Dendritic cell treated with granulocyte-macrophage colony-stimulating factor and Interleukin-4, amounts not matched to agents 40 ng/mL and 50 ng/mL, for 4 days (primary cell): ENCODE results near the gene RAET1G.
"Not testable (repeated sequence)": the region's sequence is repeated elsewhere in the genome, so short reads cannot be mapped to it uniquely, and the experiment has no call there.

Experiments used
- H3K27ac Mint-ChIP-seq: one replicate; pipeline ENCODE4 v1.8.0; 2022; ENCODE audit warnings: mild to moderate bottlenecking, mixed read lengths
- H3K27me3 Mint-ChIP-seq: one replicate; pipeline ENCODE4 v1.8.0; 2022; ENCODE audit warnings: mild to moderate bottlenecking, mixed read lengths
- H3K36me3 Mint-ChIP-seq: one replicate; pipeline ENCODE4 v1.8.0; 2022; ENCODE audit warnings: low read depth, mixed read lengths
- H3K4me1 Mint-ChIP-seq: one replicate; pipeline ENCODE4 v1.8.0; 2022; ENCODE audit warnings: low read depth, mixed read lengths
- H3K4me3 Mint-ChIP-seq: one replicate; pipeline ENCODE4 v1.8.0; 2022; ENCODE audit warnings: mild to moderate bottlenecking, moderate library complexity, mixed read lengths
- H3K9me3 Mint-ChIP-seq: one replicate; pipeline ENCODE4 v1.8.0; 2022; ENCODE audit warnings: mixed read lengths
- intact Hi-C: fragments of 100-400 bp; cut with micrococcal nuclease; formaldehyde crosslinking; loops from one replicate; pipeline ENCODE4 v1.15.0; 2022

Gene RAET1G

DNA sequence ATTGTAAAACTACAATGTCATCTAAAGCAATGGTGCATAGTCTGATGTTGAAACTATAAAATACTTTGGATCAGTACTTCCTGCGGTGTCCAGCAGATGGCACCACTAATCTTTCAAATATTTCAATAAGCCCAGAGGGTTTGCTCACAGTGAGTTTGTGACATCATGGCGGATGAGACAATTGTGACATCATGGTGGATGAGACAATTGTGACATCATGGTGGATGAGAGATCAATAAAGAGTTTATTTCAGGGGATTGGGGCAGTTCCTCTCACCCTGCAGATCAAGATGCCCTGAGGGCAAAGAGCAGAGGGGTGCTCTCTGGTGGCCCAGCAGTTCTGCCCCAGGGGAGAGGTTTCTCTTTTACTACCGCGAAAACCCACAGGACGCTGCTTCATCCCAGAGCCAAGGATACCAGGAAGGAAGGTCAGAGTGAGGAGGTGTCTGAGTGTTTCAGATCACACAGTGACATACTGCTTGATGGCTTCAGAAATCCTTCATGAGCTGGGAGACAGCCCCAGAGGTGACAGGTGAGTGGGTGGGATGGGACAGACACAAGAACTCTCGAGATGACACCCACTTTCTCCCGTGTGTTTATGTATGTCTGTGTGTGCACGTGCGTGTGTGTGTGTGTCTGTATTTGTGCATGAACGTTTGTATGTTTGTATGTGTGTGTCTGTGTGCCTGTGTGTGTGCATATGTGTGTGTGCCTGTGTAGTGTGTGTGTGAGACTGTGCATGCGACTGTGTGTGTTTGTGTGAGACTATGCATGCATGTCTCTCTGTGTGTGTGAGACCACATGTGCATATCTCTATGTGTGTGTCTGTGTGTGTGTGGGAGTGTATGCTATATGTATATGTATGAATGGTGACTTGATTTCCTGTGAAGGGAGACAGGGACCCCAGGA, 11.6 kb upstream of the RAET1G start:
- intact Hi-C loops = loop anchor here (1.0 kb wide), 1 partner anchor 83 kb away; no protein-coding TSS in a partner anchor
- no peak overlapping the region for H3K4me3 Mint-ChIP-seq
- H3K4me1 Mint-ChIP-seq = peaks cover 15% of the 10 kb centered on the region
- H3K9me3 Mint-ChIP-seq = no peaks in the 10 kb centered on the region
- H3K36me3 Mint-ChIP-seq = no peaks in the 10 kb centered on the region
- no peak overlapping the region for H3K27ac Mint-ChIP-seq
- peaks cover 87% of the 10 kb centered on the region for H3K27me3 Mint-ChIP-seq

DNA sequence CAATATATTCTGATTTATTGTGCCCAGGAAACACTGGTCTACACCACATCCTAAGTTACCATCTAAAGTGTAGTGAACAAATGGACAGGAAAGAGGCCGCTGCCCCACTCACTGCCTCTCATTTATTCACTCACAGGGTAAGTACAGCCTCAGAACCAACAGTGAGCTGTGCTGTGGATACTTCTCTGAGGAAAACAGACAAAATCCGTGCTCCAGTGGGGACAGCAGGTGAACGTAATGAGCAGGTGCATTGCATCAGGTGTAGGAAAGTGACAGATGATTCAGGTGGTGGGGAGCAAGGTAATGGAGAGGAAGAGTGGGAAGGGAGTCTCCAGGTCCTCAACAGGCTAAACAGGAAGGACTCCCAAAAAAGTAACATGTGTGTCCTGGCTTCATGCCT, 10.5 kb upstream of the RAET1G start:
- Mint-ChIP-seq H3K4me3 (no peak overlapping the region), H3K9me3 (no peaks in the 10 kb centered on the region), H3K36me3 (no peaks in the 10 kb centered on the region), H3K4me1 (peaks cover 6% of the 10 kb centered on the region), H3K27me3 (peaks cover 86% of the 10 kb centered on the region), H3K27ac (no peak overlapping the region)
- intact Hi-C loops = no loop called here

DNA sequence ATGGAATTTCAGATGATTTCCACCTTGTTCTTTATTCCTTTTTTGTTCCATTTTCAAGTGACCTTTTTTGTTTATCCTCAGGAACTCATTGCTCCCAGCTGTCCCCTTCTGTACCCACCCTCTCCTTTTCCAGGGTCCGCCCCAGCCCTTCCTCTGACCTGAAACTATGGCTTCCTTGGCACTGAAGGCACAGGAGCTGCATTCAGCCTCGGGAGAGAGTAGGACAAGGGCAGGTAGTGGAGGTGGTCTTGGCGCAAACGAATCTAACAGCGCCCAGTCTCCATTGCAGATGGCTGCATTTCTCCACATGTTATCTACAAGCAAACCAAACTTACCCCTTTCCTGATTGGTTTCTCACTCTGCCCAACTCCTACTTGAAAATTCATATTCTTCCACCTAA, 10.1 kb upstream of the RAET1G start:
- Mint-ChIP-seq H3K9me3 (no peaks in the 10 kb centered on the region), H3K36me3 (no peaks in the 10 kb centered on the region), H3K27ac (no peak overlapping the region), H3K4me1 (peaks cover 2% of the 10 kb centered on the region), H3K4me3 (no peak overlapping the region), H3K27me3 (peaks cover 86% of the 10 kb centered on the region)
- intact Hi-C loops = no loop called here

DNA sequence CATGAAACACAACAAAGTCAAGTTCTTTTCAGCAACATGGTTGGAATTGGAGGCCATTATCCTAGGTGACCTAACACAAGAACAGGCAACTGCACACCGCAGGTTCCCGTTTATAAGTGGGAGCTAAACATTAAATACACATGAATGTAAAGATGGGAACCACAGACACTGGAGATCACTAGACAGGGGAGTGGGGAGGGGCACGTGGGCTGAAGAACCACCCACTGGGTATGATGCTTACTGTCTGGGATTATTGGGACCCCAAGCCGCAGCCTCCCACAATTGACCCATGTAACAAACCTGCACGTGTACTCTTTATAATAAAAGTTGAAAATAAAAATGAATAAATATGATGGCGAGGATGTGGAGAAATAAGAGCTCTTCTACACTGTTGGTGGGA, 8.6 kb upstream of the RAET1G start:
- H3K9me3 Mint-ChIP-seq = no peaks in the 10 kb centered on the region
- no peak overlapping the region for H3K4me3 Mint-ChIP-seq
- H3K4me1 Mint-ChIP-seq = peaks cover under 1% of the 10 kb centered on the region
- no peak overlapping the region for H3K27ac Mint-ChIP-seq
- H3K36me3 Mint-ChIP-seq = no peaks in the 10 kb centered on the region
- H3K27me3 Mint-ChIP-seq = peaks cover 79% of the 10 kb centered on the region
- intact Hi-C loops = no loop called here

DNA sequence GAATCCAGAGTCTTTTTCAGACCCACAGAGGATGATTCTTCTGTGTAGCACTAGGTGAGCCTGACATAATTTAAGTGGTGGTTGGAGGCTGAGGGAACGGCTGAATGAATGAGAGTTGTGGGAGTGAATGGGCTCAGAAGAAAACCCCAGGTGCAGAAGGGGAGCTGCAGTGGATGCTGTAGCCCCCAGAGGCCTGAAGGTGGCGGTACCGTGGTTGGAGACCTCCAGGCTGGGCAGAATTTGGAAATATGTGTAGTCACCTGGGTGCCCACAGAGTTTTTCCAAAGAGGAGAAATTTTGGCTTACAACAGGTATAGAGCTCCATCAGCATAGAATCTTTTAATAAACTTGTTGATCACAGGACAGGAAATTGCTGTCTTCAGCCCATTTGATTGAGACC, 6.5 kb upstream of the RAET1G start:
- Mint-ChIP-seq H3K9me3 (no peaks in the 10 kb centered on the region), H3K27me3 (peaks cover 79% of the 10 kb centered on the region), H3K27ac (no peak overlapping the region), H3K4me3 (no peak overlapping the region), H3K36me3 (no peaks in the 10 kb centered on the region), H3K4me1 (peaks cover 15% of the 10 kb centered on the region)
- intact Hi-C loops = loop anchor here (5.0 kb wide), 1 partner anchor 207 kb away; no protein-coding TSS in a partner anchor

DNA sequence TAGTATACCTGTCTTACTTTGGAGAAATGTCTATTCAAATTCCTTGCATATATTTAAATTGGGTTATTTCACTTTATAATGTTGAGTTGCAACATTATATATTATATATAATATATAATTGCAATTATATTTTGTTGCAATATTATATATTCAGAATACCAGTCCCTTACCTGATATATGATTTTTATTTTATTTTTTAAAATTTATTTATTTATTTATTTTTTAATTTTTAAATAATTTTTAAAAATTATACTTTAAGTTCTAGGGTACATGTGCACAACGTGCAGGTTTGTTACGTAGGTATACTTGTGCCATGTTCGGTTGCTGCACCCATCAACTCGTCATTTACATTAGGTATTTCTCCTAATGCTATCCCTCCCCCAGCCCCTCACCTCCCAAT, 4.1 kb upstream of the RAET1G start:
- Mint-ChIP-seq H3K4me1 (peaks cover 31% of the 10 kb centered on the region), H3K27me3 (peaks cover 86% of the 10 kb centered on the region)
- intact Hi-C loops = loop anchor here (5.0 kb wide), 1 partner anchor 205 kb away; no protein-coding TSS in a partner anchor
- not testable (repeated sequence) for H3K36me3 Mint-ChIP-seq, H3K9me3 Mint-ChIP-seq, H3K27ac Mint-ChIP-seq, H3K4me3 Mint-ChIP-seq

DNA sequence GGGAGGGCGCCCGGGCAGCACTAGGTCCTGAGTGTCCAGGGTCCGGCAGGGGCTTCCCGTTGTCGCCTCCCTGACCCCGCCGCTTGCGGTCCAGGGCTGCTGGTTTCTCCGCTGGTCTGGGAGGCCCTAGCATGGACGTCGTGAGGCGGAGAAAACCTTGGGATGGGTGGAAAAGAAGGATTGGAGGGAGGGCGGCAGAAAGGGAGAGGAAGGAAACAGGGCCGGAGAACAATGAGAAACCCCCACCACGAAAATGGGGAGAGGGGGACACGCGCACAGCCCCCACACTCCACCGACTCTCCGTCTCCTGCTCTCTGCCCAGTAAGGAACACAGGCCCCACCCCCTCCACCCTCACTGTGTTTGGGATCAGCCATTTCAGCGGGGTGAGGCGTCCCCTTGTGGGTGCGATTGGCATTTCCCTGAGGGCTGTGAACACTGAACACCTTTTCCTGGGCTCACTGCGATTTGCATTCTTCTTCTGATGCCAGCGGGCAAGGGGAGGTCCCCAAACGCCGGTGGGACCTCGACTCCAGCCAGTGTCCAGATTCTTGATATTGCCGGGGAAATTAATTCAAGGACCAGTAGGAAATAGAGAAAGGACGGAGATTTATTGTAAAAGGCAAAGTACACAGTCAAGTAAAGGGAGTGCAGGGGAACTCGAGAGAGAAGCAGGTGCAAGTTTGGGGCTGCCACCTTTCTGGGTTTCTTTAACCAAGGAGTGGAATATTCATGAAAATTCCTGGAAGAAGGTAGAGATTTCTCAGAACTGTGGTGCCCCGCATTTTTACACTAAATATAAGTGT, 3.3 kb upstream of the RAET1G start:
- peaks cover 90% of the 10 kb centered on the region for H3K27me3 Mint-ChIP-seq
- peak overlapping the region; percentile 78 for H3K4me3 Mint-ChIP-seq

DNA sequence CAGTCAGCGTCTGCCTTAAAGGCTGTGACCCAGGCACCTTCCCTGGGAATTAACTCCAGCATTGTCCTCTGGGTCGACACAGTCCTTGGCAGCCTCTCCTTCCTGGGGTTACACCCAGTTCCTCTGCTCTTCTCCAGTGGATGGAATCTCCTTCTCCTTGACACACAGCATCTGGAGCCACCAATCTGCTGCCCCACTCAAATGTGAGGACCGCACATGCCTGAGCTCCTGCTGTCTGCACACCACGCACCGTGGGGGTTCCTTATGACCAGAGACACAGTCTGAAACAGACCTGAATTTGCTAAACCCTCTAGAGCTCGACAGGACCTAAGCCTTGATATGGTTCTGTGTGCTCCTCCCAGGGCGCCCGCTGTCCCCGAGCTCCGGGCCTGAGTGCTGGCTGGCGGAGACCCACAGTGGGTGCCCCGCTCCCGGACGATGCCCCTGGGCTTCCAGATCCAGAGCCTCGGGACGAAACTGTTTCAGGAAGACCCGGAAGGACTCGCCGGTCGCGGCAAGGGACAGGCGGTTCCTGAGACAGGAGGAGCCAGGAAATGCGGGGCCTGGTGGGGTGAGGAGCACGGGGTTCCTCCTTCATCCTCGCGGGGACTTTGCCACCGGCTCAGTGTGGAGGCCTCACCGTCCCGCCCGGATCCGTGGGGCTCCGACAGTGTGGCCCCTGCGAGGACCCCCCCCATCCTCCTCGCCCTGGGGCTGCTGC, 2.5 kb upstream of the RAET1G start:
- Mint-ChIP-seq H3K9me3 (no peaks in the 10 kb centered on the region), H3K27me3 (peaks cover 90% of the 10 kb centered on the region), H3K4me1 (peaks cover 33% of the 10 kb centered on the region), H3K36me3 (no peaks in the 10 kb centered on the region), H3K27ac (peak overlapping the region; percentile 45), H3K4me3 (peak overlapping the region; percentile 78)
- intact Hi-C loops = loop anchor here (5.0 kb wide), 1 partner anchor 203 kb away; no protein-coding TSS in a partner anchor

More for the DNA sequence above, 3.3 kb upstream of the RAET1G start:
- Mint-ChIP-seq H3K27ac (peak overlapping the region; percentile 45), H3K36me3 (no peaks in the 10 kb centered on the region), H3K9me3 (no peaks in the 10 kb centered on the region), H3K4me1 (peaks cover 33% of the 10 kb centered on the region)
- intact Hi-C loops = loop anchor here (1.0 to 5.0 kb wide), 2 partner anchors 92 to 204 kb away; no protein-coding TSS in a partner anchor

DNA sequence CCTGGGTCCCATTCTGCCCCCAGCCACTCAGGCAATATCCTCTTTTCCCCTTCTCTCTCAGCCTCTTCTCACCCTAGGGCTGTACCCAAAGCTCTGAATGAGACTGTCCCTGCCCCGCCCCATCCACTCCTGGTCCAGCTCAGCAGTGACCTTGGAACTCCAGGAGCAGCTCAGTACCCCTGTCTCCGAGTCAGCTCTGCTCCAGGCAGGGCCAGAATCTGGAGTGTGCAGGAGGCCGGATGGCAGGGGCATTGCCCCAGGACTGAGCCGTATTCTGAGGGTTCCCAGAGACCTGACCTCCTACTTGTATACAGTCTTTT, 2.0 kb upstream of the RAET1G start:
- intact Hi-C loops = loop anchor here (5.0 kb wide), 1 partner anchor 203 kb away; no protein-coding TSS in a partner anchor
- peaks cover 90% of the 10 kb centered on the region for H3K27me3 Mint-ChIP-seq
- peaks cover 33% of the 10 kb centered on the region for H3K4me1 Mint-ChIP-seq
- H3K9me3 Mint-ChIP-seq = no peaks in the 10 kb centered on the region
- no peaks in the 10 kb centered on the region for H3K36me3 Mint-ChIP-seq
- no peak overlapping the region for H3K27ac Mint-ChIP-seq
- H3K4me3 Mint-ChIP-seq = no peak overlapping the region

DNA sequence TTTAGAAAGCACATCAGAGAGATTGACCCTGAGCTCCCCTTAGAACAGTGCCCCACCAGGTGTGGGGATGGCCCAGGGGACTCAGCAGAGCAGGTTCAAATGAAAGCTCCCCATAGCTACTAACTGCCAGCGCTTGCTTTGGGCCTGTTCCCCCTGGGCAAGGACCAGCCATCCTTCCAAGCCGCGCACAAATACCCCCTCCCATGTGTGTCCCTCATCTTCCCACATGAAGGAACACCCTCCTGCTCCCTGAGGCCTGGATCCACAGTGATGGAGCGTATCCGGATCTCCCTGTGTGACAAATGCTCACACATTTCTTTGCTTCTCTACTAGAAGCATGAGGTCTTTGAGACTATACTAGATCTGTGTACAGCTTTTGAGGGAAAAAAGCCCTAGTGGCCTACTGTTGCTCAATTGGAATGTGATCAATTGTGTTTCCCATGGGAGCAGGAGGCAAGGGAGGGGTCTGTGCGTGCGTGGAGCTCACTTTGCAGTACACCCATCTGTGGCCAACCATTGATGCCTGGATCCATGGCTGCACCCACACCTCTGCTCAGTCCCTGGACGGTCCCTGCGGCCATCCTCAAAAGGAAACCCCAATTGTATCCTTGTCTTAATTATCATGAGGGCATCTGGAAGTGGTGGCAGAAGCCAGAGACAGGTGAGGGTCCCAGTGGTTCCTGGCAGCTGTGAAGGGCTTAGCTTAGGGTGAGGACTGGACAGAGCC, 1.4 kb upstream of the RAET1G start:
- no peaks in the 10 kb centered on the region for H3K36me3 Mint-ChIP-seq
- H3K27ac Mint-ChIP-seq = no peak overlapping the region
- H3K9me3 Mint-ChIP-seq = no peaks in the 10 kb centered on the region
- peaks cover 87% of the 10 kb centered on the region for H3K27me3 Mint-ChIP-seq
- peaks cover 33% of the 10 kb centered on the region for H3K4me1 Mint-ChIP-seq
- intact Hi-C loops = no loop called here
- no peak overlapping the region for H3K4me3 Mint-ChIP-seq

DNA sequence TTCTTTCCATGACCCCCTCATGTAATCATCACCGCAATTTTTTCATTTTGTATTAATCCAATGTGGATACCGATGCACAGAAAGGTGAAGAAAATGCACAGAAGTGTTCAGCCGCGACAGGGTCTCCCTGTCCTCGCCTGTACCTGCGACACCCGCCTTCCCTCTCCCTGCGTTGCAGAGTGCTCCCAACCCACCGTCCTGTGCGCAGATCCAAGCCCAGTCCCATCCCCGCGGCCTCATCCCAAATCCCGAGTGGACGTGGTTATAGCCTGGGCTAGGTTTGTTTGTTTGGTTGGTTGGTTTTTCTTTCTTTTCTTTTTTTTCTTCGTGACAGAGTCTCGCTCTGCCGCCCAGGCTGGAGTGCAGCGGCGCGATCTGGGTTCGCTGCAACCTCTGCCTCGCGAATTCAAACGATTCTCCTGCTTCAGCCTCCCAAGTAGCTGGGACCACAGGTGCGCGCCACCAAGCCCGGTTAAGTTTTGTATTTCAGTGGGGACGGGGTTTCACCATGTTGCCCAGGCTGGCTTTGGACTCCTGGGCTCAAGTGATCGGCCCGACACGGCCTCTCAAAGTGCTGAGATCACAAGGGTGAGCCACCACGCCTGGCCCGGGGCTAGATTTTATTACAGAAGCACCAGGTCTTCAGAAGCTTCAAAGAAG, 536 bp upstream of the RAET1G start:
- Mint-ChIP-seq H3K4me3 (peak overlapping the region; percentile 72), H3K27me3 (peaks cover 87% of the 10 kb centered on the region), H3K27ac (peak overlapping the region; percentile 53), H3K9me3 (no peaks in the 10 kb centered on the region), H3K36me3 (no peaks in the 10 kb centered on the region), H3K4me1 (peaks cover 33% of the 10 kb centered on the region)
- intact Hi-C loops = loop anchor here (2.0 kb wide), 1 partner anchor 59 kb away; the partner anchor contains the start of gene LRP11

DNA sequence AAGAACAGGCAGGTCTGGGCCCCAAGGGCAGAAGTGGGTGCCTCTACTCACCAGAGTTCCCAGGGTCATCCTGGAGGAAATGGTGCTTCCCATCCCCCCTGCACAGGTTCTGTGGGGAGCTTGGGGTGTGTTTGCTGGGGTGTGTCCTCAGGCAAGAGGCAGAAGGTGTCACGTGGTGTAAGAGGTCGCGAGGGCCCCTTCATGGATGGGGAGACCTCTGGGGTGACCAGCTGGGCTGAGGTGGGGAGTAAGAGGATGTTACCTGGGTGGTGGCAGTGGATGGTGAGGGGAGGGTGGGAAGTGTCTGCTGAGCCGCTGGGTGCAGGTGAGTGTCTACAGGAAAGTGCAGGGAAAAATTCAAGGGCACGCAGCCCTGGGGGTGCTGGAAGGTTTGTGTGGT, 830 bp downstream of the RAET1G start:
- not testable (repeated sequence) for H3K36me3 Mint-ChIP-seq, H3K4me3 Mint-ChIP-seq, H3K9me3 Mint-ChIP-seq, H3K27ac Mint-ChIP-seq
- intact Hi-C loops = loop anchor here (2.0 kb wide), 1 partner anchor 57 kb away; the partner anchor contains the start of gene LRP11
- Mint-ChIP-seq H3K27me3 (peaks cover 78% of the 10 kb centered on the region), H3K4me1 (peaks cover 33% of the 10 kb centered on the region)

DNA sequence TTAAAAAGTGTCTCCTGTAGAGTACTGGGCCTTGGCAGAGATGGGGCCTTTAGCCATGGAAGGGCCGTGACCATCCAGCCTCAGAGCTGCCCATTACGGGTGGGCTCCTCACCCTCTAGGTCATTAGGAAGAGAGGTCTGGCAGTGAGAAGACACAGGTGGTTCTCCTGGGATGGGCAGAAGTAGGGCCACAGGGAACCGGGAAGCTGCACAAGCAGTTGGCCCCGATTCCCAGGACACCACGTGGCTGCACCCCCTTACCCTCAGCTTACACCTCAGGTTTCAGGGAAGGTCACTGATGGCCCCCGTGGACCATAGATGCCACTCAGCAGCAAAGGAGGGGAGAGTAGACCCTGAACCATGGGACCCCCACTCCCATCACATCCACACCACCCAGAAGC, 1.6 kb downstream of the RAET1G start:
- Mint-ChIP-seq H3K27ac (no peak overlapping the region), H3K27me3 (peaks cover 75% of the 10 kb centered on the region), H3K9me3 (no peaks in the 10 kb centered on the region), H3K4me1 (peaks cover 31% of the 10 kb centered on the region), H3K36me3 (no peaks in the 10 kb centered on the region), H3K4me3 (no peak overlapping the region)
- intact Hi-C loops = no loop called here
